SU-DHL-6 (cell line): ENCODE measurements around the gene ATP8A1.

ENCODE experiments used
- H2AFZ ChIP-seq: fragments of 200-600 bp; sonication (generic); 2 replicates; pipeline ENCODE4 v1.6.1; 2014; ENCODE audit warnings: low read depth, mild to moderate bottlenecking, moderate library complexity, mixed read lengths, antibody characterized with exemption, low read length; ENCODE audit not compliant: severe bottlenecking
- H3F3A ChIP-seq: fragments of 200-600 bp; shearing (Covaris generic); 2 replicates; pipeline ENCODE4 v1.6.0; 2016; ENCODE audit warnings: antibody characterized with exemption, mild to moderate bottlenecking; ENCODE audit not compliant: insufficient read depth
- H3K27ac ChIP-seq: fragments of 200-600 bp; sonication (generic); 2 replicates; pipeline ENCODE4 v1.5.1; 2016; ENCODE audit warnings: low read depth, mild to moderate bottlenecking, low read length, moderate library complexity, mixed read lengths
- H3K27me3 ChIP-seq: fragments of 200-600 bp; sonication (generic), shearing (Covaris generic); 2 replicates; pipeline ENCODE4 v1.6.0; 2014; ENCODE audit warnings: mild to moderate bottlenecking, low read length
- H3K36me3 ChIP-seq: fragments of 200-600 bp; sonication (generic); 2 replicates; pipeline ENCODE4 v1.6.1; 2014; ENCODE audit warnings: mild to moderate bottlenecking, low read length, mixed read lengths
- H3K4me2 ChIP-seq: fragments of 300-600, 200-600 bp; shearing (Covaris generic), sonication (generic); 2 replicates; pipeline ENCODE4 v1.6.0; 2014; ENCODE audit warnings: low read length, low read depth, mild to moderate bottlenecking; ENCODE audit not compliant: poor library complexity, severe bottlenecking
- H3K4me3 ChIP-seq: fragments of 200-600 bp; sonication (generic); 2 replicates; pipeline ENCODE4 v1.5.1; 2014; ENCODE audit warnings: antibody characterized with exemption, low read length, mild to moderate bottlenecking, mixed read lengths; ENCODE audit not compliant: insufficient read depth, poor library complexity, severe bottlenecking
- H3K79me2 ChIP-seq: fragments of 200-600 bp; sonication (generic); 2 replicates; pipeline ENCODE4 v1.6.1; 2014; ENCODE audit warnings: mild to moderate bottlenecking, low read length, moderate library complexity; ENCODE audit not compliant: insufficient read depth
- H3K9ac ChIP-seq: fragments of 200-600 bp; sonication (generic); 2 replicates; pipeline ENCODE4 v1.7.0; 2014; ENCODE audit warnings: mild to moderate bottlenecking, low read length
- H3K9me2 ChIP-seq: fragments of 200-600 bp; sonication (generic); replicated peaks from 2 replicates; pipeline ENCODE4 v1.6.1; 2014; ENCODE audit warnings: low read length; ENCODE audit not compliant: insufficient read depth
- H3K9me3 ChIP-seq: fragments of 200-600 bp; sonication (generic); 2 replicates; pipeline ENCODE4 v1.6.1; 2014; ENCODE audit warnings: low read length, mixed read lengths; ENCODE audit not compliant: insufficient read depth
- H4K20me1 ChIP-seq: fragments of 200-600 bp; sonication (generic); 2 replicates; pipeline ENCODE4 v1.6.1; 2014; ENCODE audit warnings: low read depth, mild to moderate bottlenecking, antibody characterized with exemption, low read length, moderate library complexity, mixed read lengths
- EZH2phosphoT487 ChIP-seq: fragments of 200-600 bp; sonication (generic), shearing (Covaris generic); conservative IDR thresholded peaks from 2 replicates; pipeline ENCODE4 v1.6.1; 2018; ENCODE audit warnings: mild to moderate bottlenecking, antibody characterized with exemption, low read length, moderate library complexity, mixed read lengths
- TF ChIP-seq, protein P1 (sequence below): fragments of 200-600 bp; sonication (generic); IDR thresholded peaks from one replicate; pipeline ENCODE4 v1.5.1; 2017; ENCODE audit warnings: antibody characterized with exemption, mild to moderate bottlenecking, low read length, moderate library complexity; ENCODE audit not compliant: insufficient read depth, poor library complexity, severe bottlenecking

ATP8A1 gene

DNA sequence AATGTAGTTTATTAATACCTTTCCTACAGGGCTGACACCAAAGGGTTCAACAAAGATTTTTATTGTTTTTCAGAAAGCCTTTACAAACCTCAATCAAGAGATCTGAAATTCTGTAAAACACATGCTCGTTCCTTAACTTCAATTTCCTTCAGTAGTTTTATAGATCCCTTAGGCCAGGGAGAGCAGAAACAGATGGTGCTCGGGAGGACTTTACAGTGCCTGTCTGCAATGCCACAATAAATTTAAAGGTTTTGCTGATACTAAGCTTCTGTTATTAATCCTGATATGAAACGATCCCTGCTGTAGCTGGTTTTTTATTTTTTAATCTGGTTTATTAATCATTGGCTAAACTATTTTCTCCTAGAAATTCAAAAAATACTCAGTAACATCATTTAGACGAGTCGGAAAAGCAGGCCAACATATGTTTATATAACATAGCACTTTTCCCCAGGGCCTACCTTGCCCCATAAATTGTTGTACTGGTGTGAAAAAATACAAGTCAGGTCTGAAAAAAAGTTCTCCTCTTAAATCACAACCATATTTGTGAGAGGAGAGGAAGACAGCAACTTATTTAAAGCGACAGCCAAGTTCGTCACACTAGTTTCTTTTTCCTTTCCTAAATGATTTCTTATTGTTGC lies 219.9 kb downstream of the ATP8A1 start:
- no peaks in the 10 kb centered on the region for H3K9me3 ChIP-seq
- H3K27ac ChIP-seq, result no peak overlapping the region
- no peaks in the 10 kb centered on the region for H3K9me2 ChIP-seq
- no peak overlapping the region for H3K4me3 ChIP-seq
- no peak overlapping the region for H2AFZ ChIP-seq
- no peak overlapping the region for H3K4me2 ChIP-seq
- no peaks in the 10 kb centered on the region for H4K20me1 ChIP-seq
- H3K9ac ChIP-seq, result no peak overlapping the region
- no peak for TF ChIP-seq EZH2phosphoT487
- TF ChIP-seq, protein P1, sequence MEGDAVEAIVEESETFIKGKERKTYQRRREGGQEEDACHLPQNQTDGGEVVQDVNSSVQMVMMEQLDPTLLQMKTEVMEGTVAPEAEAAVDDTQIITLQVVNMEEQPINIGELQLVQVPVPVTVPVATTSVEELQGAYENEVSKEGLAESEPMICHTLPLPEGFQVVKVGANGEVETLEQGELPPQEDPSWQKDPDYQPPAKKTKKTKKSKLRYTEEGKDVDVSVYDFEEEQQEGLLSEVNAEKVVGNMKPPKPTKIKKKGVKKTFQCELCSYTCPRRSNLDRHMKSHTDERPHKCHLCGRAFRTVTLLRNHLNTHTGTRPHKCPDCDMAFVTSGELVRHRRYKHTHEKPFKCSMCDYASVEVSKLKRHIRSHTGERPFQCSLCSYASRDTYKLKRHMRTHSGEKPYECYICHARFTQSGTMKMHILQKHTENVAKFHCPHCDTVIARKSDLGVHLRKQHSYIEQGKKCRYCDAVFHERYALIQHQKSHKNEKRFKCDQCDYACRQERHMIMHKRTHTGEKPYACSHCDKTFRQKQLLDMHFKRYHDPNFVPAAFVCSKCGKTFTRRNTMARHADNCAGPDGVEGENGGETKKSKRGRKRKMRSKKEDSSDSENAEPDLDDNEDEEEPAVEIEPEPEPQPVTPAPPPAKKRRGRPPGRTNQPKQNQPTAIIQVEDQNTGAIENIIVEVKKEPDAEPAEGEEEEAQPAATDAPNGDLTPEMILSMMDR, result no peak
- no peaks in the 10 kb centered on the region for H3K27me3 ChIP-seq
- H3F3A ChIP-seq, result no peaks in the 10 kb centered on the region
- H3K36me3 ChIP-seq, result no peaks in the 10 kb centered on the region
- H3K79me2 ChIP-seq, result no peaks in the 10 kb centered on the region

DNA sequence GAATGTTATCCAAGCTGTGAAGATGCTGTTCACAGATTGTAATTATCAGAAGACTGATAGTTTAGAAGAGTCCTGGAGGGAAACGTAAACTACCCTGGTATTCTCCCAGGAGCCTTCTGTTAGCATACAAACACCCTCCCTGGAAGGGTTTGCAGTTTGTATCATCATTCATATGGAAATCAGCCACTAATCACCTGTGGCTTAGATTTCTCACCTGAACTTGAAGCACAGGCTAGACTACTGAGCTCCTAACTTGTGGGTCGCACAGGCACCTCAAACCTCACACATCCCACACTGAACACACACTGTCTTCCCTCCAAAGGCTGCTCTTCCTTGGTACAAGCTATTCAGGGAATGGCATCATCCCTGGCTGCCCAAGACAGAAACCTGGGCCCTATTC lies 228.9 kb downstream of the ATP8A1 start:
- Histone ChIP-seq H3K4me3 (no peak overlapping the region), H3K9me2 (no peaks in the 10 kb centered on the region), H3K36me3 (no peaks in the 10 kb centered on the region), H3K27ac (no peak overlapping the region), H2AFZ (no peak overlapping the region), H3K4me2 (no peak overlapping the region), H3K9ac (no peak overlapping the region), H4K20me1 (no peaks in the 10 kb centered on the region), H3K27me3 (no peaks in the 10 kb centered on the region), H3K79me2 (no peaks in the 10 kb centered on the region), H3K9me3 (no peaks in the 10 kb centered on the region), H3F3A (0 out of 2 replicates have a peak, but pooled peaks cover 4% of the 10 kb centered on the region)
- TF ChIP-seq EZH2phosphoT487, result no peak
- TF ChIP-seq, protein P1, result no peak

DNA sequence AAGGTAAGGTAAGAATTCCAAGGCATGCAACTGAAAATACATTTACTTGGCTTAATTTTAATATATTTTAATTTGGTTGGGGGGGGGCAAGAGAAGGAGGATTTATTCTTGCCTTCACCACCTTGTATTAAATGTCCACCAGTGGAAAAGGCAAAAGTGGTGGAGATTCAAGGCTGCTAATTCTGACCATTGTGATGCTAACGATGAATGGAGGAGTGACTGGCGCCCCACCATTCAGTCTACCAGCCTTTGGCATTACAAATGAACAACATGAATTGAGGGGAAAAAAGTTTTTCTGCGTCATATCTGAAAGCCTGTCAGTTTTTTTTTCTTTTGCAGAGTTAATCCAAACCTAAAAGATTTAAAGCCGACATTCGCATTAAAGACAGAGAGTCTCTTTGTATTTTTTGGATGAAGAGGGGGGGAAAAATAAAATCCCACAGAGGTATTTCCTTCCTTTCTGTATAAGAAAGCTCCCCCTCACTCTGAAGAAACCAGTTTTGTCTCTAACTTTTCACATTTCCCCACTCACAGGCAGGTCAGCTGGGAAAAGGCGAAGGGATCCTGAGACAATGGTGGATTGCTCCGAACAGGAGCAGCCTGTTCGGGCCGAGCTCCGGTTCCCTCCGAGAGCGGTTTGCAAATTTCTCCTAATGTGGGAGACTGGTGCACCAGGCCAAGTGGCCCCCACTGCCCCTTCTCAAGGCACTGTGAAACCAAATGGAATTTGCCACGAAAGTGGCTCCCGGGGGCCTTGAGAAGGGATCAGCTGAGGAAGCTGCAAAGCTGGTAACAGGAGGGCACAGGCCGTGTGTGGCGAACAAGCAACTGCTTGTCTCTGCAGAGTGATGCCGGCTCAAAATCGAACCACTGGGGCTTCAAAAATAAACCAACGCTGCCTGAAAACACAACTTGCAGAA lies 231.5 kb downstream of the ATP8A1 start:
- H3K4me2 ChIP-seq, result no peak overlapping the region
- no peaks in the 10 kb centered on the region for H3K27me3 ChIP-seq
- H3K9me3 ChIP-seq, result no peaks in the 10 kb centered on the region
- no peak overlapping the region for H2AFZ ChIP-seq
- no peak overlapping the region for H3K9ac ChIP-seq
- H3K36me3 ChIP-seq, result no peaks in the 10 kb centered on the region
- H4K20me1 ChIP-seq, result no peaks in the 10 kb centered on the region
- no peak overlapping the region for H3K4me3 ChIP-seq
- TF ChIP-seq EZH2phosphoT487, result no peak
- TF ChIP-seq, protein P1, result no peak
- H3K79me2 ChIP-seq, result no peaks in the 10 kb centered on the region
- no peaks in the 10 kb centered on the region for H3K9me2 ChIP-seq
- 0 out of 2 replicates have a peak, but pooled peaks cover 4% of the 10 kb centered on the region for H3F3A ChIP-seq
- H3K27ac ChIP-seq, result no peak overlapping the region
